Testis (tissue), 2 donors: ENCODE results near the gene CFAP97D2.

Experiments
- POLR2A ChIP-seq: fragments of 450-650 bp; IDR thresholded peaks from one replicate; pipeline ENCODE4 v1.6.1; 2017; ENCODE audit warnings: antibody characterized with exemption, mild to moderate bottlenecking, moderate library complexity
- TF ChIP-seq, protein P1 (sequence below), 3 experiments: fragments of 450-650 bp in 2 of 3; fragments of 200-600 bp in 1 of 3; sonication (generic) in 1 of 3; IDR thresholded peaks; one replicate each; pipeline ENCODE4 v1.5.1; 2016 to 2019; ENCODE audit warnings: antibody characterized with exemption in 3 of 3, mild to moderate bottlenecking in 2 of 3, moderate library complexity in 1 of 3

DNA sequence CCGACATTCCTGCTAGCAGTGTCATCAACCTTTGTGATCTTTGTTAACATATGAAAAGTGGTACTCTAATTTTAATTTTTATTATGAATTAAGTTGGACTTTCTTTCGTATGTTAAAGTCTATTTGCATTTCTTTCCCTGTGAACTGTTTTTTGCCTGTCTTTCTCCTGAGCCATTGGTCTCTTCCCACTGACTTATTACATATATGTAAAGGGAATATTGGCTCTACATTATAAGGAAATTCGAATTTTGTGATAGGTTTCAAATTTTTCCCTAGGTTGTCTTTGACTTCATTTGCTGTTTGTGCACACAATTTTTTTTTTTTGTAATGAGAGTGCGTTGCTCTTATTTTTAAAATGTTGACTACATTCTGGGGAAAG is 55.2 kb downstream of the CFAP97D2 start:
- TF ChIP-seq, protein P1, sequence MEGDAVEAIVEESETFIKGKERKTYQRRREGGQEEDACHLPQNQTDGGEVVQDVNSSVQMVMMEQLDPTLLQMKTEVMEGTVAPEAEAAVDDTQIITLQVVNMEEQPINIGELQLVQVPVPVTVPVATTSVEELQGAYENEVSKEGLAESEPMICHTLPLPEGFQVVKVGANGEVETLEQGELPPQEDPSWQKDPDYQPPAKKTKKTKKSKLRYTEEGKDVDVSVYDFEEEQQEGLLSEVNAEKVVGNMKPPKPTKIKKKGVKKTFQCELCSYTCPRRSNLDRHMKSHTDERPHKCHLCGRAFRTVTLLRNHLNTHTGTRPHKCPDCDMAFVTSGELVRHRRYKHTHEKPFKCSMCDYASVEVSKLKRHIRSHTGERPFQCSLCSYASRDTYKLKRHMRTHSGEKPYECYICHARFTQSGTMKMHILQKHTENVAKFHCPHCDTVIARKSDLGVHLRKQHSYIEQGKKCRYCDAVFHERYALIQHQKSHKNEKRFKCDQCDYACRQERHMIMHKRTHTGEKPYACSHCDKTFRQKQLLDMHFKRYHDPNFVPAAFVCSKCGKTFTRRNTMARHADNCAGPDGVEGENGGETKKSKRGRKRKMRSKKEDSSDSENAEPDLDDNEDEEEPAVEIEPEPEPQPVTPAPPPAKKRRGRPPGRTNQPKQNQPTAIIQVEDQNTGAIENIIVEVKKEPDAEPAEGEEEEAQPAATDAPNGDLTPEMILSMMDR (IDR thresholded peaks at IDR 0.05): no peak
- no peak for TF ChIP-seq POLR2A
